Upper lobe of left lung (tissue), 6 donors: ENCODE data around the gene OSBPL10. TPM values are rescaled to one million over a fixed set of nuclear protein-coding genes. Genes with fewer than 3 reads are reported as not detected.
A peak's percentile ranks its signal among the peaks of the same experiment; 100 is the strongest.

Source experiments
- ATAC-seq, 2 donors: fragments of 200-7000 bp; cut with Tn5 transposase; one replicate each; pipeline ENCODE4 v1.9.1; 2022; ENCODE audit warnings: mild to moderate bottlenecking in 2 of 2, moderate library complexity in 2 of 2; ENCODE audit not compliant: low FRiP score in 2 of 2
- DNase-seq, 2 donors: peaks; one replicate each; pipeline ENCODE4 v3.0.0-alpha.2; 2019 to 2020
- H3K27ac ChIP-seq, 4 donors: fragments of 200-600 bp; sonication (generic); one replicate each; pipeline ENCODE4 v1.5.1; 2016 to 2019
- H3K27me3 ChIP-seq, 4 donors: fragments of 200-600 bp; sonication (generic); one replicate each; pipeline ENCODE4 v1.5.1; 2017 to 2019
- H3K36me3 ChIP-seq, 4 donors: fragments of 200-600 bp; sonication (generic); one replicate each; pipeline ENCODE4 v1.5.1; 2016 to 2019
- H3K4me1 ChIP-seq, 4 donors: fragments of 200-600 bp; sonication (generic); one replicate each; pipeline ENCODE4 v1.5.1; 2018 to 2019
- H3K4me3 ChIP-seq, 4 donors: fragments of 200-600 bp; sonication (generic); one replicate each; pipeline ENCODE4 v1.5.1; 2017 to 2019; ENCODE audit warnings: mild to moderate bottlenecking in 2 of 4, moderate library complexity in 1 of 4
- H3K9me3 ChIP-seq, 4 donors: fragments of 200-600 bp; sonication (generic); one replicate each; pipeline ENCODE4 v1.5.1; 2018 to 2019
- EP300 ChIP-seq, 4 donors: sonication (generic); formaldehyde crosslinking; IDR thresholded peaks; one replicate each; pipeline ENCODE4 v1.5.1; 2017; ENCODE audit warnings: antibody characterized with exemption in 4 of 4, control low read depth in 2 of 4
- POLR2A ChIP-seq, 4 donors: fragments of 450-650 bp; IDR thresholded peaks; one replicate each; pipeline ENCODE4 v1.5.1; 2016 to 2017; ENCODE audit warnings: antibody characterized with exemption in 4 of 4, mild to moderate bottlenecking in 2 of 4
- POLR2AphosphoS5 ChIP-seq, 2 donors: sonication (generic); formaldehyde crosslinking; IDR thresholded peaks; one replicate each; pipeline ENCODE4 v1.5.1; 2017; ENCODE audit warnings: antibody characterized with exemption in 2 of 2
- WGBS, 2 donors: methylation state at CpG; one replicate each; pipeline ENCODE4 v1.1.5; 2017 to 2018; 5-methylcytosine and 5-hydroxymethylcytosine counted together
- total RNA-seq, 6 donors: library from RNA; depleted of rRNA in 4 of 6; stranded (reverse); fragments of >200 nt in 4 of 6; gene quantifications; one replicate each; pipeline versions ENCODE4 v1.1.0 to v1.2.1, GENCODE V29; 2016 to 2021
- TF ChIP-seq, protein P1 (sequence below), 6 experiments: fragments of 450-650 bp in 4 of 6; fragments of 200-600 bp in 2 of 6; sonication (generic) in 2 of 6; IDR thresholded peaks; one replicate each; pipeline ENCODE4 v1.5.1; 2016 to 2019; ENCODE audit warnings: antibody characterized with exemption in 6 of 6
- donor health status: DM: no; HTN: no; CAD: no; lungs with moderate emphysema.
- donor health status: DM: no; HTN: yes; CAD: no; lungs with severe emphysema.

The OSBPL10 gene
- total RNA-seq, 6 donors from 2014 or later, result 13.6 to 73.9 (median 24.4) TPM

DNA sequence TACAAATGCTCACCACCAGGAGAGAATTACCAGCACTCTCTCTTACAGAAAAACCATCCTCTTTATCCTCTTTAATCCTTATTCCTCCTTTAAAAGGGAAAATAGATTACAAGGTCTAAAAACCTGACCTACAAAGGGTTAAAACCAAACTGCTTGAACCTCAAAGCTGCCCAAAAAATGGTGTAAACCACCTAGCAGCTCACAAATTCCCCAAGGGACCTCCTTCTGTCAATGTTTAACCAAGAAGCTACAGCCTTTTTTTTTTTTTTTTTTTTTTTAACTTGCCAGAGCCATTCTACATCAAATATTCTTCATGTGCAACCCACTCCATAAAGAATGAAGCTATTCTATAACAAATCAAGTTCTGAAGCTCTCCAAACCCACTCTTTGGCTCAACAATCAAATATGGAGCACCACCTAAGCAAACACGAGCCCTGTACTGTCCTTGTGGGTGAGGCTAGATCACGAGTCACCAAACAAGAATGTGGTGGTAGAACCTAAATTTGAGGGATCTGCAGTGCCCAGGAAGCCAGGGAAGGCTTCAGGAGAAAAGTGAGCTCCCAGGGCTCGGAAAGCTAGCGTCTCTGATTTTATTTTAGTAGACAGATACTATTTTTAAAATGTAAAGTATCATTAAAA is 20.1 kb downstream of the OSBPL10 start:
- Histone ChIP-seq H3K27me3 (no peaks in the 10 kb centered on the region), H3K9me3 (peaks cover 0 to under 1% (median under 1%) of the 10 kb centered on the region in 4 donors), H3K36me3 (no peaks in the 10 kb centered on the region), H3K27ac (peak overlapping the region in 2 of 4 donors; percentile 24 to 71), H3K4me1 (peaks cover 23 to 31% (median 27%) of the 10 kb centered on the region in 4 donors), H3K4me3 (no peak overlapping the region)
- 47 to 48% methylated on average over 4 of the region's 4 CpGs for WGBS, 2 donors
- ATAC-seq, result peak; percentile 45 to 68
- no peak for DNase-seq
- TF ChIP-seq, protein P1, sequence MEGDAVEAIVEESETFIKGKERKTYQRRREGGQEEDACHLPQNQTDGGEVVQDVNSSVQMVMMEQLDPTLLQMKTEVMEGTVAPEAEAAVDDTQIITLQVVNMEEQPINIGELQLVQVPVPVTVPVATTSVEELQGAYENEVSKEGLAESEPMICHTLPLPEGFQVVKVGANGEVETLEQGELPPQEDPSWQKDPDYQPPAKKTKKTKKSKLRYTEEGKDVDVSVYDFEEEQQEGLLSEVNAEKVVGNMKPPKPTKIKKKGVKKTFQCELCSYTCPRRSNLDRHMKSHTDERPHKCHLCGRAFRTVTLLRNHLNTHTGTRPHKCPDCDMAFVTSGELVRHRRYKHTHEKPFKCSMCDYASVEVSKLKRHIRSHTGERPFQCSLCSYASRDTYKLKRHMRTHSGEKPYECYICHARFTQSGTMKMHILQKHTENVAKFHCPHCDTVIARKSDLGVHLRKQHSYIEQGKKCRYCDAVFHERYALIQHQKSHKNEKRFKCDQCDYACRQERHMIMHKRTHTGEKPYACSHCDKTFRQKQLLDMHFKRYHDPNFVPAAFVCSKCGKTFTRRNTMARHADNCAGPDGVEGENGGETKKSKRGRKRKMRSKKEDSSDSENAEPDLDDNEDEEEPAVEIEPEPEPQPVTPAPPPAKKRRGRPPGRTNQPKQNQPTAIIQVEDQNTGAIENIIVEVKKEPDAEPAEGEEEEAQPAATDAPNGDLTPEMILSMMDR (IDR thresholded peaks at IDR 0.05), result no peak
- TF ChIP-seq EP300 (IDR thresholded peaks at IDR 0.05), result no peak
- no peak for TF ChIP-seq POLR2A (IDR thresholded peaks at IDR 0.05)
- no peak for TF ChIP-seq POLR2AphosphoS5 (IDR thresholded peaks at IDR 0.05)

DNA sequence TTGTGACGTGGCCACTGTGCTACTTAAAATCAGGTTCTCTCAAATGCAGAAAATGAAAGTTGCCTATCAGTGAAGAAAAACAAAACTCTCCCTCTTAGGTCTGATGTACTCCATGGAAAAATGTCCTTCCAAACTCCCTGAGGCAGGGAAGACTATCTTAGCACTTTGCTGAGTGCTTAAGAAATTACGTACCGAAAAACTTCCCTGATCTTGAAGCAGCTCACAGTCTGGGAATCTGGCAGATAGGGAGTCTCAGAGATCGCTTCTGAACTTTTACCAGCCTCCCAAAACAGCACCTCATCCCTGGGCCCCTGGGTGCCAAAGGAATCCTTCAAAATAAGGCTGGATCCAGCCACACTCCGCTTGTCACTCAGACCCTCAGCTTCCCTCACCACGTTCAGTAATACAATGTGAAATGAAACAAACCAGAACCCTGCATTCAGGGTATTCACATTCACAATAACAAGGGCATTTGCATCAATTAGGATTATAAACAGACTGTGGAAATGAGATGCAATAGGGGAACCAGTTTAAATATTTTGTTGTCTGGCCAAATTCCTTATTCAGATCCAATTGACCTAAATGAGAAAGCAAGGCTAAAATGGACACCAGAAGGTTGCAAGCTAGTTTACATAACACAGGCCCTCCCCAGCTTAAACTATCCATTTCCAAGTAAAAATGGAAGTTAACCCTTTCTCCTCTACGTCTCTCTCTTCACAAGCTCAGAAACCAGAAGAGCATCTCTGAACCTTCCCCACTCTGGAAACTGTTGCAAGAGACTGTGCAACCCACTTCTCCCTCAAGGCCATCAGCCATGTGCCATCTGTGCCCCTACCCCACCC is 20.9 kb downstream of the OSBPL10 start:
- H3K27me3 ChIP-seq, result no peaks in the 10 kb centered on the region
- no peaks in the 10 kb centered on the region for H3K36me3 ChIP-seq
- 43 to 54% methylated on average over 7 of the region's 7 CpGs for WGBS, 2 donors
- peak overlapping the region in 3 of 4 donors; percentile 2 to 33 (median 10) for H3K4me3 ChIP-seq
- H3K4me1 ChIP-seq, result peaks cover 23 to 31% (median 27%) of the 10 kb centered on the region in 4 donors
- peak overlapping the region; percentile 14 to 71 (median 64) for H3K27ac ChIP-seq
- TF ChIP-seq EP300 (IDR thresholded peaks at IDR 0.05) (no peak), POLR2A (IDR thresholded peaks at IDR 0.05) (no peak), POLR2AphosphoS5 (IDR thresholded peaks at IDR 0.05) (no peak)
- no peak for DNase-seq
- ATAC-seq, result peak; percentile 31 to 74
- H3K9me3 ChIP-seq, result peaks cover 0 to 8% (median 7%) of the 10 kb centered on the region in 4 donors

DNA sequence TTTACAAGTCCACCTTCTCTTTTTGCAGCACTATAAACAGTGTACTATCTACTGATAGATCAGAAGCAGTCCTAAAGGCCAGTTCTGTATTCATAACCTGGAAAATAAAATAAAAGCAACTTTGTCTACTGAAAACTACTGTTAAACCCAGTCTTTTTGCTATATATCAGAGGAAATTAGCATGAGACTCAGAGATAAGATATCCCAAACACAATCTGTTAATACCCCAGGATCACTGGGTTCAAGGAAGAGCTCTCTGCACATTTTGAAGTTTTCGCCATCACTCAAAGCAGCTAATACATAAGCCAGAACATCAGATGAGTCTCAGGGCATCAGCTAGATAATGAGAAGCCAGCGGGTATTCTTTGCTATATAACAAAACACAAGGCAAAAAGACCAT is 21.8 kb downstream of the OSBPL10 start:
- Histone ChIP-seq H3K36me3 (no peaks in the 10 kb centered on the region), H3K27ac (peak overlapping the region in 2 of 4 donors; percentile 66 to 71), H3K4me3 (no peak overlapping the region), H3K27me3 (no peaks in the 10 kb centered on the region), H3K9me3 (peaks cover 0 to 8% (median 7%) of the 10 kb centered on the region in 4 donors), H3K4me1 (peaks cover 23 to 31% (median 27%) of the 10 kb centered on the region in 4 donors)
- ATAC-seq, result no peak
- DNase-seq, result no peak
- WGBS, 2 donors, result 65 to 83% methylated on average over 2 of the region's 2 CpGs
- TF ChIP-seq POLR2A (IDR thresholded peaks at IDR 0.05) (no peak), POLR2AphosphoS5 (IDR thresholded peaks at IDR 0.05) (no peak), EP300 (IDR thresholded peaks at IDR 0.05) (no peak)
- TF ChIP-seq, protein P1 (IDR thresholded peaks at IDR 0.05), result no peak

DNA sequence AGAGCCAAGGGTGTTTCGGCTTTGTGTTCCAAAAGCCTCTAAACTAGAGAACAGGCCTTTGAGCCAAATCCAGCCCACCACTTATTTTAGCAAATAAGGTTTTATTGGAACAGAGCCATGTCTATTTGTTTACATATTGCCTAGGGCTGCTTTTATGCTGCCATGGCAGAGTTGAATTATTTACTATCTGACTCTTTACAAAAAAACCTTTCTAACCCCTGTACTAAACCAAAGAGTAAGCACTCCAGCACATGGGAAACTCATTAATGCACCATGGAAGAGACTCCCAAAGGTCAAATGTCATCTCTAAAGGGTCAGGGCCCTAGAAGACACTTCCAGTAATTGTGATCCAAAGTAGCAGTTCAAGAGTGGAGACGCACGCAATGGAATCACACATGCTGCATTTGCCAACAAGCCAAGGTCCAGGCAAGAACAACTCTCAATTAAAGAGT is 22.3 kb downstream of the OSBPL10 start:
- Histone ChIP-seq H3K9me3 (peaks cover 0 to 8% (median 7%) of the 10 kb centered on the region in 4 donors), H3K27me3 (no peaks in the 10 kb centered on the region), H3K4me3 (no peak overlapping the region), H3K4me1 (peaks cover 23 to 31% (median 27%) of the 10 kb centered on the region in 4 donors), H3K36me3 (no peaks in the 10 kb centered on the region), H3K27ac (peak overlapping the region in 1 of 4 donors; percentile 55)
- TF ChIP-seq POLR2A (IDR thresholded peaks at IDR 0.05) (no peak), POLR2AphosphoS5 (IDR thresholded peaks at IDR 0.05) (no peak), EP300 (IDR thresholded peaks at IDR 0.05) (no peak)
- TF ChIP-seq, protein P1 (IDR thresholded peaks at IDR 0.05), result no peak
- ATAC-seq (no peak), DNase-seq (no peak)
- WGBS, 2 donors, result 28 to 53% methylated on average over 3 of the region's 3 CpGs

DNA sequence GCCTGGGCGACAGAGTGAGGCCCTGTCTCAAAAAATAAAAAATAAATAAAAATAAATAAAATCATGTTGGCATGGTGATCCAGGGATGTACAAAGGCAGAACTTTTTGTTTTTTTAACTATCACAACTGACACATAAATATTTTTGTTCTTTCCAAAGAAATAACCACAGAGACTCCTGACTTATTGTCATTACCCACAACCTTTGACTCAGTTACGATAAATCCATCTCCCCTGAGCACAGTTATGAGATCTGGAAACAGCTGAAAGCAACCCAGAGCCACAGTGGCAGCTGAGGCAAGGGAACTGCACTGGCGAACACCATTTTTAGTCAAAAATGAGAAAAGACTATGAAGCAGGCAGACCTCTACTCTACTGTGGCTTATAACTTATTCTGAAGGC is 24.0 kb downstream of the OSBPL10 start:
- ATAC-seq (peak in 1 of 2 donors; percentile 48), DNase-seq (no peak)
- 90 to 91% methylated on average over 3 of the region's 3 CpGs for WGBS, 2 donors
- peaks cover 23 to 31% (median 27%) of the 10 kb centered on the region in 4 donors for H3K4me1 ChIP-seq
- no peak overlapping the region for H3K27ac ChIP-seq
- peaks cover 0 to 8% (median 7%) of the 10 kb centered on the region in 4 donors for H3K9me3 ChIP-seq
- no peaks in the 10 kb centered on the region for H3K36me3 ChIP-seq
- no peak for TF ChIP-seq EP300 (IDR thresholded peaks at IDR 0.05)
- TF ChIP-seq POLR2A (IDR thresholded peaks at IDR 0.05), result no peak
- TF ChIP-seq POLR2AphosphoS5 (IDR thresholded peaks at IDR 0.05), result no peak
- TF ChIP-seq, protein P1 (IDR thresholded peaks at IDR 0.05), result no peak
- H3K4me3 ChIP-seq, result no peak overlapping the region
- no peaks in the 10 kb centered on the region for H3K27me3 ChIP-seq
